Progenitor cell of endocrine pancreas (in vitro differentiated cells): ENCODE data around the gene TOP3B. TPM values are rescaled to one million over a fixed set of nuclear protein-coding genes. Genes with fewer than 3 reads are reported as not detected.

Source experiments
- DNase-seq: peaks from one replicate; pipeline ENCODE4 v3.0.0; 2021; ENCODE audit warnings: low spot score; ENCODE audit not compliant: unreplicated experiment
- H3K27ac Mint-ChIP-seq: 2 replicates; pipeline ENCODE4 v1.8.0; 2021; ENCODE audit warnings: mild to moderate bottlenecking, moderate library complexity, mixed read lengths
- H3K27me3 Mint-ChIP-seq: 2 replicates; pipeline ENCODE4 v1.8.0; 2021; ENCODE audit warnings: mixed read lengths
- H3K36me3 Mint-ChIP-seq: 2 replicates; pipeline ENCODE4 v1.8.0; 2022; ENCODE audit warnings: mixed read lengths; ENCODE audit not compliant: insufficient read depth
- H3K4me1 Mint-ChIP-seq: 2 replicates; pipeline ENCODE4 v1.8.0; 2021; ENCODE audit warnings: low read depth, mixed read lengths
- H3K4me3 Mint-ChIP-seq: 2 replicates; pipeline ENCODE4 v1.8.0; 2021; ENCODE audit warnings: low read depth, mild to moderate bottlenecking, moderate library complexity, mixed read lengths
- H3K9me3 Mint-ChIP-seq: 2 replicates; pipeline ENCODE4 v1.8.0; 2021; ENCODE audit warnings: low read depth, mixed read lengths
- total RNA-seq: library from RNA; stranded (reverse); gene quantifications from 2 replicates; pipeline ENCODE4 v1.2.1, GENCODE V29; 2021
- TF ChIP-seq, protein P1 (sequence below): fragments of 200-600 bp; sonication (generic); IDR thresholded peaks from one replicate; pipeline ENCODE4 v1.5.0; 2021; ENCODE audit warnings: antibody characterized with exemption, mild to moderate bottlenecking; ENCODE audit not compliant: unreplicated experiment

TOP3B gene
- total RNA-seq, 1 donor from 2014 or later = 83.3 TPM

DNA sequence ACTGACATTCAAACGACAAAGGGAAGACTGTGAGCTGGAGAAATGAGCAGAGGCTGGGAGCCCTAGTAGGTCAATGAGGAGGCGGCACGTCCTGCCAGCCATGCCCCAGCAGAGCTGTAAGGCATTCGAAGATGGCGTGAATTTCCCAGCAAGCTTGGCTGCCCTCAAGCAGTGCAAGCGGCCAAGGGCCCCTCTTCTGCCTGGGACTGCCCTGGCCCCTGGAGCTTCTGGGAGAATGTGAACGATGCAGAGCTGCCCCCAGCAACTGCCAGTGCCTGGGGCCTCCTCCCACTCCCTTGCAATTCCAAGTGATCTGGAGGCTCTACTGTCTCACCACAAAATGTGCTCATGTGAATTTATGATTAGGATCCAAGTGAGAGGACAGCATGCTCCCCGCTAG, 34.2 kb downstream of the TOP3B start:
- no peaks in the 10 kb centered on the region for H3K9me3 Mint-ChIP-seq
- no peaks in the 10 kb centered on the region for H3K27me3 Mint-ChIP-seq
- H3K27ac Mint-ChIP-seq = no peak overlapping the region

DNA sequence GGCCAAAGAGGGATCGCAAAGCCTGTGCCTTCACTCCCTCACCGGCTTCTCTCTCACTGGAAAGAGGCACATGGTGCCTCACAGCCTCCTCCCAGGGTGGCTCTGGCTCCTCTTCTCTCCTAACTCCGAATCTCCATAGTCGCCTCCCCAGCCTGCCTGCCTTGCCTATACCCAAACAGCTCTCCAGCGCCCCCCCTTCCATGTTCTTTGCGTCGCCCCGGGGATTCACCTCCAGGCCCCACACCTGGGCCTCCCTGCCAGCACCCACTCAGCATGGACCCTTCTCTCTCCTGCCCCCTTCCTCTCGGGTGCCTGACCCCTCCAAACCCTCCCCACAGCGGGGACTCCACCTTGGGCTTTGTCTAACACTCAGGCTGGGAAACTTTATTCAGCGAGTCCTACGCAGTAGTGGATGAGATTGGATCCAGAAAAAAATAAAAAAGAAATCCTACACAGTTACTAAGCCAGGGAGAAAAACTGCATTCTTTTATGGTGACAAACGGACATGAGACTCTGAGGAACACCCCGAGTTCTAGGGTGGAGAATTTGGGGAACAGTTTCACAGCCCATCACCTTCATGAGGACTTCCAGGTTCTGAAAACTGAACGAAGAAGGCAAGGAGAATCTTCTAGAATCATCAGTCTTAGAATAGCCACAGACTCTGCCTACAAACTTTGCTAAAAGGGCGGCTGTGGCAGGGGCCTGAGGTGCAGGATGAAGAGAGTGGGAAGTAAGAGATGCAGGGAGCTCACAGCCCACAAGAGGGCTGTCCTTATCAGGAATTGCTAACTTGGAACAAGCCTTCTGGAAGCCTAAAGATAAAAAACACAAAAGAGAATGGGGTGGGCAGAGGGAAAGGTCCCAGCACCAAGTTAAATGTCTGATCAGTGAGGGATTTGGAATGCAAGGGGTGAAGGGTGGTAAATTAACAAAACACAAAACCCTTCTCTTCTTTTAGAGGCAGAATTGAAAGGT, 35.3 kb downstream of the TOP3B start:
- Mint-ChIP-seq H3K27ac (peak overlapping the region; percentile 21), H3K27me3 (no peaks in the 10 kb centered on the region), H3K4me1 (peaks cover 22% of the 10 kb centered on the region)

More for the DNA sequence above, 34.2 kb downstream of the TOP3B start:
- Mint-ChIP-seq H3K4me3 (no peak overlapping the region), H3K36me3 (peaks cover 6% of the 10 kb centered on the region), H3K4me1 (peaks cover 22% of the 10 kb centered on the region)
- TF ChIP-seq, protein P1, sequence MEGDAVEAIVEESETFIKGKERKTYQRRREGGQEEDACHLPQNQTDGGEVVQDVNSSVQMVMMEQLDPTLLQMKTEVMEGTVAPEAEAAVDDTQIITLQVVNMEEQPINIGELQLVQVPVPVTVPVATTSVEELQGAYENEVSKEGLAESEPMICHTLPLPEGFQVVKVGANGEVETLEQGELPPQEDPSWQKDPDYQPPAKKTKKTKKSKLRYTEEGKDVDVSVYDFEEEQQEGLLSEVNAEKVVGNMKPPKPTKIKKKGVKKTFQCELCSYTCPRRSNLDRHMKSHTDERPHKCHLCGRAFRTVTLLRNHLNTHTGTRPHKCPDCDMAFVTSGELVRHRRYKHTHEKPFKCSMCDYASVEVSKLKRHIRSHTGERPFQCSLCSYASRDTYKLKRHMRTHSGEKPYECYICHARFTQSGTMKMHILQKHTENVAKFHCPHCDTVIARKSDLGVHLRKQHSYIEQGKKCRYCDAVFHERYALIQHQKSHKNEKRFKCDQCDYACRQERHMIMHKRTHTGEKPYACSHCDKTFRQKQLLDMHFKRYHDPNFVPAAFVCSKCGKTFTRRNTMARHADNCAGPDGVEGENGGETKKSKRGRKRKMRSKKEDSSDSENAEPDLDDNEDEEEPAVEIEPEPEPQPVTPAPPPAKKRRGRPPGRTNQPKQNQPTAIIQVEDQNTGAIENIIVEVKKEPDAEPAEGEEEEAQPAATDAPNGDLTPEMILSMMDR = no peak
- no peak for DNase-seq

DNA sequence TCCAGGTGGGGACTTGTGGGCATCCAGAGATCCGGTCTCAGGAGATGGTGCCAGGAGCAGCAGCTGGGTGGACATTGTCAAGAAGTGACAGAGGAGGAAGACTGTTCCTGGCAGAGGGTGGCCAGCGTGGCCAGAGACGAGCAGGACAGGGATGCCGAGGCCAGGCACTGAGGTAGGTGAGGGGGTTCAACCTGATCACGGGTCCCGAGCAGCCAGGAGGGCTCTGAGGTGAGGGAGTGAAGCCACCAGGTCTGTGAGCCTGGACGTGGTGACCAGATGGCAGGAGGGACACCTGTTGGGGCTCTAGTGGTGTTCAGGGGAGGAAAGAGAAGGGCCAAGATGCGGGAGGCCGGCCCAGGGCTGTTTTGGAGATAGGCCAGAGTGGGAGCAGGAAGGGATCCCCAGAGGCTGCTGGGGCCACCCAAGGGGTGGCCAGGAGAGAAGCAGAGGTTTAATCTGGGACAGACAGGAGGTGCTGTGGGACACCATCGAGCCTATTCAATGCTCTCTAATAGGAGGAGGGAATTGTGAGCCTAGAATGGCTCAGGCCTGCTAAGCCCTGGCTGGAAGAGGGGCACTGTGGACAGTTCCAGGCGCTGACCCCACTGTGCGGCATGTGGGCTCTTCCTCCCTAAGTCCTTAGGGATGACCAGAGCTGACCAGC, 36.2 kb downstream of the TOP3B start:
- peaks cover 12% of the 10 kb centered on the region for H3K36me3 Mint-ChIP-seq
- peaks cover 15% of the 10 kb centered on the region for H3K4me1 Mint-ChIP-seq
- H3K27me3 Mint-ChIP-seq = no peaks in the 10 kb centered on the region
- H3K4me3 Mint-ChIP-seq = no peak overlapping the region
- TF ChIP-seq, protein P1 = no peak
- DNase-seq = no peak
- H3K27ac Mint-ChIP-seq = peak overlapping the region; percentile 16
- H3K9me3 Mint-ChIP-seq = no peaks in the 10 kb centered on the region

More for the DNA sequence above, 35.3 kb downstream of the TOP3B start:
- DNase-seq = no peak
- Mint-ChIP-seq H3K36me3 (peaks cover 9% of the 10 kb centered on the region), H3K9me3 (no peaks in the 10 kb centered on the region), H3K4me3 (no peak overlapping the region)
- TF ChIP-seq, protein P1 = peak; percentile 59

DNA sequence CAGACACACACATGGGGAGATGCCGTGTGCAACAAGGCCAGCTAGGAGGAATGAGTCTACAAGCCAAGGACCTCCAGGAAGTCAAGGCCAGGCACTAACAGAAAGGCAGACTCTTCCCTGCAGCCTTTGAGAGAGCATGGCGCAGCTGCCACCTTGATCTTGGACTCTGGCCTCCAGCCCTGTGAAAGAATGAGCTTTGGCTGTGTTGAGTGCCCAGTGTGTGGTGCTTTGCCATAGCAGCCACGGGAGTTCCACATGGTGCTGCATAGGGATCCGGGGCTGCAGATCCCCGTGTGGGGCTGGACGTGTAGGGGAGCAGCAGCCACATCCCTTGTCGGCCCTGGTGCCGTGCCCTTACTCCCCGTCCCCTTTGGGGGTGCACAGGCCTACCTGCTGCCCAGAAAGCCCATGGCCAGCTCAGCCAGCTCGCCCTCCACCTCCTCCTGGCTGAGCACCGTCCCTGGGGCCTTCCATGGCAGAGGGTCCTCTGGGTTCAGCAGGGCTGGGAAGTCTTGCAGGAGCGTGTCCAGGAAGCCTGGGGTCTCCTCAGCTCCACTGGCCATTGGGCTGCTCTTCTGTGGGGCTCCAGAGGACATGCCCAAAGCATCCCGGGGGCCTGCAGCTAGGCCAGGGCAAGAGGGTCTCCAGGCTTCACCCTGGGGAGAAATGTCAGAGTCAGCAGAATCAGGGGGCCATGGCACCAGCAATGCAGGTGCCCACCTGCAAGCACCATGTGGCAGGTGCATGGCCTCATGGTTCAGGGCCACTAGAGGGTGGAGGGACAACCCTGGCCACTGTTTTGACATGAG, 36.9 kb downstream of the TOP3B start:
- TF ChIP-seq, protein P1 = no peak
- DNase-seq = no peak
- no peak overlapping the region for H3K27ac Mint-ChIP-seq

DNA sequence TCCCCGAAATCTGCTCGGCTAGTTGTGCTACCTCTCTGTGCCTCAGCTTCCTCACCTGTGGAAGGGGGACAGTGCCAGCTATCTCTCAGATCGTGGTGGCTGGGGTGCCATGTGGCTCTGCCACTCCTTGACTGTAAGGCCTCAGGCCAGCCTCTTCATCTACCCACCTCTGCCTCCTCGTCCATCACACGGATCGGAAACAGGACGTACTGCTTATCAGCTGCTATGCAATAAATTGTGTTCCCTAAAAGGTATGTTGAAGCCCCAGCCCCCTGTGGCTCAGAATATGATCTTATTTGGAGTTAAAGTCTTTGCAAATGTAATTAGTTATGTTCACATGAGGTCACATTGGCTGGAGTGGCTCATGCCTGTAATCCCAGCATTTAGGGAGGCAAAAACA, 37.7 kb downstream of the TOP3B start:
- peaks cover 14% of the 10 kb centered on the region for H3K4me1 Mint-ChIP-seq

More for the DNA sequence above, 36.9 kb downstream of the TOP3B start:
- no peak overlapping the region for H3K4me3 Mint-ChIP-seq
- H3K27me3 Mint-ChIP-seq = no peaks in the 10 kb centered on the region
- H3K36me3 Mint-ChIP-seq = peaks cover 14% of the 10 kb centered on the region
- H3K9me3 Mint-ChIP-seq = no peaks in the 10 kb centered on the region
- H3K4me1 Mint-ChIP-seq = peaks cover 14% of the 10 kb centered on the region

More for the DNA sequence above, 37.7 kb downstream of the TOP3B start:
- peaks cover 14% of the 10 kb centered on the region for H3K36me3 Mint-ChIP-seq
- H3K4me3 Mint-ChIP-seq = no peak overlapping the region
- DNase-seq = no peak
- H3K27ac Mint-ChIP-seq = no peak overlapping the region
- no peaks in the 10 kb centered on the region for H3K9me3 Mint-ChIP-seq
- TF ChIP-seq, protein P1 = no peak
- no peaks in the 10 kb centered on the region for H3K27me3 Mint-ChIP-seq
